ENCODE results near the gene CEP112. TPM values are rescaled to one million over a fixed set of nuclear protein-coding genes. Genes with fewer than 3 reads are reported as not detected.
A peak's percentile ranks its signal among the peaks of the same experiment; 100 is the strongest.

The CEP112 gene
- polyA plus RNA-seq, 4 donors, result 12.5 to 17.6 (median 15.9) TPM

DNA sequence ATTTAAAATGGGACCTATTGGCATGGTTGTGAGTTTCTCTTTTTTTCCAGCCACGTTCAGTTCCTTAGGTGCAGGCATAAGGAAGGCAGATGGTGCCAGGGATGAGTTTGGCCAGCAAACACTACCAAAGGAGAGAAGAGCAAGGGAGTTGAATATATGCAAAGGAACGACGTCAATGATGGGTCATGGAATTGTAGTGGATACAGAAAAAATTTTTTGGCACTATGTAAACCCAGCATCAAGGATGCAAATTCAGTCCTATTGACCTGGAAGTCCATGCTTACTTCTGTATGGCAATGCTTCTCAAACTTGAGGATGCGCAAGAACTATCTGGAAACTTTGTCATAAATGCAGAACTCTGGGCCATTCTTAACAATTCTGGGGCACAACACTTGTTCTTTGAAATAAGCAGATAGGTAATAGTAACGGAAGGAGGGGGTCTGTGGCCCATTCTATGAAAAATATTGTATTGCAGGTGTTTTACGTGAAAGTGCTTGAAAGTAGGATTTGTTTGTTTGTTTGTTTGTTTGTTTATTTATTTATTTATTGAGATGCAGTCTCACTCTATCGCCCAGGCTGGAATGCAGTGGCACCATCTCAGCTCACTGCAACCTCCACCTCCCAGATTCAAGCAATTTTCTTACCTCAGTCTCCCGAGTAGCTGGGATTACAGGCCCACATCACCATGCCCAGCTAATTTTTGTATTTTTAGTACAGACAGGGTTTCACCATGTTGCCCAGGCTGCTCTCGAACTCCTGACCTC lies 19.3 kb upstream of the CEP112 start:
- no peak for DNase-seq (ENCODE audit: low read depth in 4 of 4, low spot score in 3 of 4)

DNA sequence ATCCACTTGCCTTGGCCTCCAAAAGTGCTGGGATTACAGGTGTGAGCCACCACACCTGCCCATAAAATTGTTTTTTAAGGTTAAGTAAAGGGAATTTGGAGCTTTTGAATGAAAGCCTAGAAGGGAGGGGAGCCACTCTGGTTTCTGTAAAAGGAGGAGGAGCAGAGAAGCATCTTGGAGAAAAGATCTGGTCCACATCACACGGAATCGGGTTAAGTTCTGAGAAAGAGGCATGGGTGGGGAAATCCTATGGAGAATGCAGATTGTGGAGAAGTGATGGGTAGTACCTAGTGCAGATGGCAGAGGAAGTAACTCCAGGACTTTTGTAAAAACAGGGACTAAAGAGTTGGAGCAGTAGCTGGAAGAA lies 18.3 kb upstream of the CEP112 start:
- DNase-seq (ENCODE audit: low read depth in 4 of 4, low spot score in 3 of 4), result no peak

DNA sequence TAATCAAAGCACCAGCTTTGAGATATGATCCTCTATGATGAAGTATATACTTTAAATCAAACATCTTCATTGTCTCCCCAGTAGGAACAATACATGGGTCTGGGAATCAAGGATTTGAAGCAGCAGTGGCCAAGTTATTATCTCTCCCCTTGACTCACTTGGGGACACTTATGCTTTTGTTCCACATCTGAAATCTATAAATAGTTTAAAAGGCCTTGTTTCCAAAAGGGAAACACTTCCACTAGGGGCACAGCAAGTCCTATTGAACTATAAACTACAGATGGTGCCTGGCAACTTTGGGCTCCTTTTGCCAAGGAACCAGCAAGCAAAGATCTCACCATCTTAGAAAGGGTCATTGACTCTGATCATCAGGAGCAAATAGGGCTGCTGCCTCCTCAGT lies 16.0 kb upstream of the CEP112 start:
- no peak for DNase-seq (ENCODE audit: low read depth in 4 of 4, low spot score in 3 of 4)

DNA sequence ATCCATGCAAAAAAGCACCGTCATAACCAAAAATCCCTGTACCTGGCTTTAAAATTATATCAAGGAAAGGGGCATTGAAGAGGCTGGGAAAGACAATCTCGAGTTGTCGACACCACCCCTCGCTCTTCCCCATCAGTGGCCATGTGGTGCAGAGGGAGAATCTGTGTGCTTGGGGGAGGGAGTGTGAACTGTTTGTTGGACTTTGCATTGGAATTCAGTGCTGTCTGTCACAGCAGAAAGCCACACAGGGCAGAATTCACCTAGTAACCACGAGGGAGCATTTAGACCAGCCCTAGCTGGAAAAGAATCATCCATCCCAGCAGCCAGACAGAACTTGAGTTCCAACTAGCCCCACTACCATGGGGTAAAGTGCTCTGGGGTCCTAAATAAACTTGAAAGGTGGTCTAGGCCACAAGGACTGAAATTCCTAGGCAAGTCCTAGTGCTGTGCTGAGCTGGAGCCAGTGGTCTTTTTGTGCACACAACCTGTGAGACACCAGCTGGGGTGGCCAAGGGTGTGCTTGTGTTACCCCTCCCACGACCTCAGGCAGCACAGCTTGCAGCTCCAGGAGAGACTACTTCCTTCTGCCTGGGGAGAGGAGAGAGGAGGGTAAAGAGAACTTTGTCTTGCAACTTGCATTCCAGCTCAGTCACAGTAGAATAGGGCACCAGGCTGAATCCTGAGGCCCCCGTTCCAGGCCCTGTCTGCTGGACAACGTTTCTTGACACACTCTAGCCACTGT lies 11.5 kb upstream of the CEP112 start:
- DNase-seq (ENCODE audit: low read depth in 4 of 4, low spot score in 3 of 4), result no peak

DNA sequence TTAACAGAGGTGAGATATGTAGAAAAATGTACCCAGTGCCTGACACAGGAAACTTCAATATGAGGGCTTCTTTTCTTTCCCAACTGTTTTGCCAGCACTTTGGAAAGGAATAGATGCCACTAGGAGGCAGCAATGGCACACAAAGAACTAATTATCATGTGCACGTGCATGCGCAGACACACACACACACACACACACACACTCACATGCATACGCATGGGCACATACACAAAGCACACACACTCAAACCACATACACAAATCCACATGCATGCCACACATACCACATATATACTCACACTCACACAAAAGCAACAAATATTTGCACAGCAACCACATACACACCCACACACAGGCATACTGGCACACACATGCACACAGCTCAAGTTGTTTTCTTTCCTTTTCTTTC lies 8.8 kb upstream of the CEP112 start:
- DNase-seq (ENCODE audit: low read depth in 4 of 4, low spot score in 3 of 4), result peak in 2 of 4 donors; percentile 40 to 41

DNA sequence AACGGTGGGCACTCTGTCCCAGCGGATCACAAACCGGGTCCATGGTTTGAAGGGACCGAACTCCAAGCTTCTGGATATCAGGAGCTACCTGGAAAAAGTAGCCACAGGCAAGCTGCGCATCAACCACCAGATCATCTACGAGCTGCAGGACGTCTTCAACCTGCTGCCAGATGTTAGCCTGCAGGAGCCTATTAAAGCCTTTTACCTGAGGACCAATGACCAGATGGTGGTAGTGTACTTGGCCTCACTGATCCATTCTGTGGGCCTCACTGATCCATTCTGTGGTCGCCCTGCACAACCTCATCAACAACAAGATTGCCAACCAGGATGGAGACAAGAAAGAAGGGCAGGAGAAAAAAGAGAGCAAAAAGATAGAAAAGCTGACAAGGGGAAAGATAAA lies 6.3 kb upstream of the CEP112 start:
- no peak for DNase-seq (ENCODE audit: low read depth in 4 of 4, low spot score in 3 of 4)

DNA sequence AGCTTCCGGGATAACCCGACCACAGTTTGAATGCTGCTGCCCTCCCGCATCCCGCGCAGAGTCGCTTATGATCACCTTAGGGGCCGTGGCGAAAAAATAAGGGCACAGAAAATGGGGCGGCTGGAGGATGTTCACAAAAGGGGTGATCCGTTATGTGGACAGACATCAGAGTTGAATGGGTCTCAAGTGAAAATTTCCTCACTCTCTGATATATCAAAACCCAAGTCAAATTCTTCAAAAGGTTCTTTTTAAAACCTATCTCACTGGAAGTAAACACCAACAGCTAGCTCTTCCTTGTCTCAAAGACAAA lies 400 bp upstream of the CEP112 start:
- peak in 1 of 4 donors; percentile 35 for DNase-seq (ENCODE audit: low read depth in 4 of 4, low spot score in 3 of 4)

DNA sequence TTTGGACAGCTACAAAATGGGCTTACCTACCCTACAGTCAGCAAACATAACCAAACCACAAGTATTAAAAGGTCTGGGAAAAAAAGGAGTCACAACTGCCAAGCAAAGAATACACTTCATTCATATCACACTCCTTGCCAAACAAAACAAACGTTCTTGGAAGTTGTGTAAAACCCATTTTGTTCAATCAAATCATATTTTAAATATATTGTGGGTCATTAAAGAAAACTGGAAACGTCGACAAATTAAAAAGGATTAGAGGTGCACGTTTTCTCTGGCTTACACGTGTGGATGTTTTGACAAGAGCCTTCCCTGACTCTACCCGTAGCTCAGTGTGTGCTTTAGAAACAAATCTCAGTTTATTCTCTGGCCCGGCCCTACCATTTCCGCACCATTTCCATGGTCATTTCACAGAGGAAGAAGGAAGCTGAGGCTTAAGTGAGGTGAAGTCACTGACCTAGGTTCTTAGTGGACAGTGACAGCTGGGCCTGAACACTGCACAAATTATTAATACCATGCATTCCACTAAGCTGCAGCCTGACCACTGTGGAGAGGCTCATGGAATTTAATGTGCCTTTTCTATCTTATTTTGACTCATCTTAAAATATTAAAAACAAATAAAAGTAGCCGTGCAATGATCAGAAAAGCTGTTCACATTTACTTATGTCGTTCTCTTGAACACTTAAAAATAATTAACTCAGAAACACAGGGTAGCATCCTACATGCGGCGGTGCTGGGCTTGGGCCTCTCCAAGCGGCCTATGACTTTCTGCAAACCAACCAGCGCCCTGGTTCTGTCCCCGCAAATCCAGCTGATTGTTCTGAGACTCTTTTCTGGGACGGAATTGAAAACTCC lies 968 bp downstream of the CEP112 start:
- DNase-seq (ENCODE audit: low read depth in 4 of 4, low spot score in 3 of 4), result no peak

DNA sequence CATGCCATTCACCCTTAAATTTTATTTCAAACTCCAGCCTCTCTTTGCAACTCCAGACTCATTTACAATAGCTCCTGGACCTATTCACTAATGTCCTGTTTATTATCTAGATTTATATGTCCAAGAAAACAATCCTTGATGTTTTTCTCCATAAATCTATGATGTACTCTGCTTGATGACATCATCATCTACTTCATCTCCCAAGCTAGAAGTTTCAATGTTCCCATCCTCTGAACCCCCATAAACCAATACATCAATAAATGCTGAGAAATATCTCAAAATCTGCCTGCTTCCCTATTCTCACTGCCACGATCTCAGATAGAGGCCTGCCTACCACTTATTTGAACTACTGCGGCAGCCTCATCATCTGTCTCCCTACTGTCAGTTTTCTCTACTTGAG lies 4.2 kb downstream of the CEP112 start:
- DNase-seq (ENCODE audit: low read depth in 4 of 4, low spot score in 3 of 4), result no peak

DNA sequence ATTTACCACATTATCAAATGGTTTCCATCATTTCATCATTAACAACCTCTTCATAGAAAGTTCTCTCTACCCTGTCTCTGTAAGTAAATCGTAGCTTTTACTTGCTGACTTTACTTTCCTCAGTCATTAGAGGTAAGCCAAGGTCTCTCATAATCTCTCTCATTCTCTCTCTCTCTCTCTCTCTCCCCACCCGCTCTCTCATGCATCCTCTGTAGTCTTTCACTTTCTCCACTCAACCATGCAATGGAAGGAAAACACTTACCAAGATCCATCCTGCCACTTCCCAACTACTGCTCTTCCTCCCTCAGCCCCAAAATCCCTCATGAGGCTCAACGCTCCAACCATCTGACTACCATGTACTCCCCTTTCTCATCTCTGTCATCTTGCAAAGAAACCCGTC lies 6.1 kb downstream of the CEP112 start:
- DNase-seq (ENCODE audit: low read depth in 4 of 4, low spot score in 3 of 4), result no peak

DNA sequence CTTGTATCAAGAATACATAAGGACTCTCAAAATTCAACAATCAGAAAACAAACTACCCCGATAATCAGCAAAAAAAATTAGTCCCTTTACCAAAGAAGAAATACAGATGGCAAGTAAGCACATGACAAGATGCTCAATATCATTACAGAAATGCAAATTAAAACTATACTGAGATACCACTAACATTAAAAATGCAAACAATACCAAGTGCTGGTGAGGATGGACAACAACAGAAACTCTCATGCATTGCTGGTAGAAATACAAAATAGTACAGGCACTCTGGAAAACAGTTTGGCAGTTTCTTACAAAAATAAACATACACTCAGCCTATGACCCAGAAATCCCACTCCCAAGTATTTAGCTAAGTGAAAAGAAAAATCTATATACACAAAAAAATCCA lies 7.5 kb downstream of the CEP112 start:
- DNase-seq (ENCODE audit: low read depth in 4 of 4, low spot score in 3 of 4), result no peak

DNA sequence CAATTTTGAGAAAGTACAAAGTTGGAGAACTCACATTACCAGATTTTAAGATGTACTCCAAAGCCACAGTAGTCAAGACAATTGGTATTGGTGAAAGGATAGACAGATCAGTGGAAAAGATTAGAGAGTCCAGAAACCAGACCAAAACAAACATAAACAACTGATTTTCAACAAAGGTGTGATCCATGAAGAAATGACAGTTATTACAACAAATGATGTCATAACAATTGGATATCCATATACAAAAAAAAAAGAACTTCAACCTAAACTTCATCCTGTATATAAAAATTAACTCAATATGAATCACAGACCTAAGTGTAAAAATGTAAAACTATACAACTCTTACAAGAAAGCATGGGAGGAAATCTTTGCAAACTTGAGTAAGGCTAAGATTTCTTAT lies 8.4 kb downstream of the CEP112 start:
- no peak for DNase-seq (ENCODE audit: low read depth in 4 of 4, low spot score in 3 of 4)

DNA sequence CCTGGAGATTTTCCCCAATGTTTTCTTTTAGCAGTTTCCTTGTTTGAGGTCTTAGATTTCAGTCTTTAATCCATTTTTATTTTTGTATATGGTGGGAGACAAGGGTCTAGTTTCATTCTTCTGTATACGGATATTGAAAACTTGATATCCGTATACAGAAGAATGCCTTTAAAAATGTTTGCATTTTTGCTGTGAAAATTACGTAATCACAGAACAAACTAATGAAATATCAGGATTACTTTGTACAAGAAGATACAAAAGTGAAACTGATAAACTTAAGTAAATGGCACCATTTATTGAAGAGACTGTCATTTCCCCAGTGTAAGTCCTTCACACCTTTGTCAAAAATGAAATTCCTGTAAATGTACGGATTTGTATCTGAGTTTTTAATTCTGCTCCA lies 13.3 kb downstream of the CEP112 start:
- DNase-seq (ENCODE audit: low read depth in 4 of 4, low spot score in 3 of 4), result no peak

DNA sequence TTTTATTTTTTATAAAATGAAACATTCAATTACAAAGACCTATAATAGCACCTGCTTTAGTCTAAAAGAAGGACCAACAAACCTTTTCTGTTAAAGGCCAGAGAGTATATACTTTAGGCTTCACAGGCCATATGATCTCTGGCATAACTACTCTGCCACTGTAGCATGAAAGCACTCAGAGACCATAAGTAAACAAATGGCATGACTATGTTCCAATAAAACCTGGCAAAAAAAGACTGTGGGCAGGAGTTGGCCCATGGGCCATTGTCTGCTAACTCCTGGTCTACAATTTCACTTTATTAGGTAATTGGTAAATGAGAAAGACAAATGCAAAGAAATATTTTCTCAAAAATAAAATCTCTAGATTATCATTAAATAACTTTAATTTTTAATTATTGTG lies 14.9 kb downstream of the CEP112 start:
- DNase-seq (ENCODE audit: low read depth in 4 of 4, low spot score in 3 of 4), result no peak

DNA sequence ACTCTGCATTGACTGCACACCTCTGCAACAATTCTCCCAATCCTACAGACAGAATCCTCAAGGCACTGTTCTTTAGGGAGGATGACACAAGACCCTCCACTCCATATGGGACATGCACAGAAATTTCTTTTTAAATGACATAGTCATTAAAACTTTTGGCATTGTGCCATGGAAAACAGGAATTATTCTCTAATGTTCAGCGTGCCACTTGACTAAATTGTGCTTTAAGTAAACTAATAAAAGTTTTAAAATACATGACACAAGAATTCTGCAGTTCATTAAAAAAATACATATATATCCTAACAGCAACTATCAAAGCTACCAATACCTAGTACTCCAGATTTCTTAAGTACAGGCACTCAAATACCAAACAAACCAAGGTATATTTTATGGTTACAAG lies 16.0 kb downstream of the CEP112 start:
- no peak for DNase-seq (ENCODE audit: low read depth in 4 of 4, low spot score in 3 of 4)

DNA sequence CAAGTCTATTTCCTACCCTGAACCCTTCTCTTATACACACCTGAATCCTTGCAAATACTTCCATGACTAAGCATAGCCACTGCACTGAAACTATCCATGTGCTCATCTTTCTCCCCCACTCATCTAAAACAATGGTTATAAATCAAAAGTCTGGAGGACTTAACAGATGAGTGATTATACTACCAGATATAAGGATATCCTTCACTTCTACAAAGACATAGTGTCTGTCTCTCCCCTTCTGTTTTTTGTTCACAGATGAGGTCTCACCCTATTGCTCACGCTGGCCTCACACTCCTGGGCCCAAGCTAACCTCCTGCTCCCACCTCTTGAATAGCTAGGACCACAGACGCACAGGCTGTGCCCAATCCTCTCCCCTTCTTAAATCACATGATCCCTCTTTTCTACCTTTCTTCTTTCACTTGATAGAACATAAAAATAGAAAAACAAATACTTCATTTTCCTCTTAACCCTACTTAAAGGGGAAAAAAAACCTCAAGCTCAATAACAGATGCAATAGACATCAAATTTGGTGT lies 19.2 kb downstream of the CEP112 start:
- no peak for DNase-seq (ENCODE audit: low read depth in 4 of 4, low spot score in 3 of 4)

DNA sequence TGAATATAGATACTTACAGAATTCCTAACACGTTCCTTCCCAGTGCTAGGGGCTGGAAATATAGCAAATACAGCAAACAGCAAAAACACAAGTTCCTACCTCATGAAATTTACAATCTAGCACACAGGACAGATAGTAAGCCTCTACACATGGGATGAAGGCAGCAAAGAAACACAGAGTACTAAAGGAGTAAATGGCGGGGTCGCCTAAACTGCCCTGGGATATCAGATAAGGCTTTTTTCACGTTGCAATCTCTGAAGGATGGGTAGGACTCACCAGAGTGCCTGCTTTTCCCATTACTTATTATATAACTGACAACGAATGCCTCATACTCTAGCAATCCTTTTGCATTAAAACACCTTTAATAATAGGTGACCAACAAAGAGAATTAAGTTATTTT lies 19.8 kb downstream of the CEP112 start:
- no peak for DNase-seq (ENCODE audit: low read depth in 4 of 4, low spot score in 3 of 4)

DNA sequence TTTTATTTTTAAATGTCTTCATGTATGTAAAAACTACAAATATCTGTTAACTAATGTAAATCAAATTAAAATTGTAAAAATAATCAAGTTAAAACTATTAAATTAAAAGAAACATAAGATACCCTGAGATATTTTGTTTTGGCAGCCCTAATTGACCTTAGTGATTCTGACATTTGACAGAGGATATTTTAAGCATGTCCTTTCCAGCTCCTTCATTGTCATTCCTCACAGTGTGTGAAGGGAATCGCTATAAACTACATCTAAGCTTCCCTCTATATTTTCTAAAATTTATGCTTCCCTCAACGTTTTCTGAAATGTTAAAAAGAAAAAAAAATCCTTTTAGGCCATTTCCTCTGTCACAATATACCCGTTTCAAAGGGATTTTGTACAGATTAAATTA lies 20.2 kb downstream of the CEP112 start:
- no peak for DNase-seq (ENCODE audit: low read depth in 4 of 4, low spot score in 3 of 4)

DNA sequence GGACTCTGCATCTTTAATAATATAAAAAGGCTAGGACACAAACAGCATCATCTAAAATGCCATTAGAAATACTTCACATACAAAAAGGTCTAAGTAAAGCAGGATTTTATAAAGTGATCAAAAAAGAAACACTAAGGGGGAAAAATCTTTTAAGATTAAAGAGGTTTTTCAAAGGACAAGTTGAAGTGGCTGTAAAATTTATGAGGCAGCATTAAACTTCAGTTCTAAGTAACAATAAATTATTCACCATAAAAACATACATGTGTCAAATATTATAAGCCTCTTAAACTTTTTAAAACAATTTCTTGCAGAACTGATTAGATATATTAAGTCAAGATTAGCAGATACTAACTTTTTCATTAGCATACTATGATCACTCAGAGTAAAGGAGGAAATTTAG lies 20.8 kb downstream of the CEP112 start:
- no peak for DNase-seq (ENCODE audit: low read depth in 4 of 4, low spot score in 3 of 4)

DNA sequence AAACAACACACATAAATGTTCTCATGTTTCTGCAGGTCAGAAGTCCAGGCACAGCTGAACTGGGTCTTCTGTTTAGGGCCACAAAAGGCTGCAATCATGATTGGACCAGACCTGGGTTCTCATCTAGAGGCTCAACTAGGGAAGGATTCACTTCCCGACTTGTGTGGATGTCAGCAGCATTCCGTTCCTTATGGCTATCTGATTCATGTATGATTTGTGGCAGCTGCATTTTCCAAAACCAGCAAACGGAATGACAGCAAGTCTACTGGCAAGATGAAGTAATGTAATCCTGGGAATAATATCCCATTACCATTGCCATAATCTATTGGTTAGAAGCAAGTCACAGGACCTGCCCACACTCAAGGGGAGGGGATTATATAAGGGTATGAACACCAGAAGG lies 22.1 kb downstream of the CEP112 start:
- DNase-seq (ENCODE audit: low read depth in 4 of 4, low spot score in 3 of 4), result no peak

DNA sequence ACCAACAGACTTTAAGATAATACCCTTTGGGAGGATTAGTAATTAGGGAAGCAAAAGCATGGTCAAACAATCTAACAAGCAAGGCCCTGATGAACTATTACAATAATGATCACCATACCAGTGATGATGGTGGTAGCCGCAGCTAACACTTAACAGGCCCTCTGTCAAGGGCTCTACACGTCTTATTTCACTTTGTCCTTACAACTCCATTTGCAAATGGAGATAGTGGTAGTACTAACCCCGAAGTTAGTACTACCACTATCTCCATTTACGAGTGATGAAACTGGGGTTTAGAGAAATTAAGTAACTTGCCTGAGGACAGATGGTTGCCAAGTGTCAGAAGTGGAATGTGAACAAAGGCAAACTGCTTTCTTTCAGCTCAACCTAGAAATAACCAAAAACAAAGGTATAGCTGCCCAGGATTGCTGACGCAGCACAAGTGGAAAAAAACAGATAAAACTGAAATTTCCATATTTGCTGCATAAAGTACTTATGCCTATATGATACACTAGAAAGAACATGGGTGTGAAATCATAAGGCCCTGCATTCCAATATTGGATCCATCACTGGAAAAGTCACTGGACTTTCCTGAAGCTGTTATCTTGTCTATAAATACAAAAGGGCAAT lies 24.6 kb downstream of the CEP112 start:
- no peak for DNase-seq (ENCODE audit: low read depth in 4 of 4, low spot score in 3 of 4)
